Stimulated activated CD4-positive, alpha-beta T cell treated with anti-CD3 and anti-CD28 coated beads, Interleukin-1b, Interleukin-23, amount 100 ng/mL, for 1 hour (primary cell): Measurements from ENCODE around the gene TRIO.

ENCODE experiments used
- DNase-seq, 2 donors: peaks; one replicate each; pipeline ENCODE4 v3.0.0-alpha.2; 2020; ENCODE audit warnings: low read depth in 2 of 2

TRIO gene

GRCh38 chr5:14267166-14267838 lies 124.2 kb downstream of the TRIO start:
- no peak for DNase-seq

- no peak for DNase-seq
Observed at GRCh38 chr5:14267991-14268708, 125.0 kb downstream of the TRIO start.

GRCh38 chr5:14268738-14269137 lies 125.6 kb downstream of the TRIO start:
- DNase-seq, result no peak

- no peak for DNase-seq
Observed at GRCh38 chr5:14269395-14269794, 126.3 kb downstream of the TRIO start.

- DNase-seq, result no peak
Observed at GRCh38 chr5:14270209-14270702, 127.1 kb downstream of the TRIO start.

- DNase-seq, result no peak
Observed at GRCh38 chr5:14272548-14273205, 129.5 kb downstream of the TRIO start.

GRCh38 chr5:14273207-14273767 lies 130.1 kb downstream of the TRIO start:
- no peak for DNase-seq

GRCh38 chr5:14276380-14276779 lies 133.2 kb downstream of the TRIO start:
- DNase-seq, result no peak

- DNase-seq, result no peak
Observed at GRCh38 chr5:14277385-14278320, 134.5 kb downstream of the TRIO start.

- no peak for DNase-seq
Observed at GRCh38 chr5:14280294-14280854, 137.2 kb downstream of the TRIO start.

- no peak for DNase-seq
Observed at GRCh38 chr5:14281746-14282181, 138.6 kb downstream of the TRIO start.

GRCh38 chr5:14283139-14283538 lies 140.0 kb downstream of the TRIO start:
- DNase-seq, result no peak

- no peak for DNase-seq
Observed at GRCh38 chr5:14284392-14285148, 141.4 kb downstream of the TRIO start.

- DNase-seq, result no peak
Observed at GRCh38 chr5:14286007-14286406, 142.9 kb downstream of the TRIO start.

- no peak for DNase-seq
Observed at GRCh38 chr5:14286574-14287421, 143.7 kb downstream of the TRIO start.

- no peak for DNase-seq
Observed at GRCh38 chr5:14292766-14293658, 149.9 kb downstream of the TRIO start.

GRCh38 chr5:14295610-14296009 lies 152.5 kb downstream of the TRIO start:
- no peak for DNase-seq
